Nephron (organoid): Measurements from ENCODE around the gene CUL2.
A peak's percentile ranks its signal among the peaks of the same experiment; 100 is the strongest.

Source experiments
- H3K27ac Mint-ChIP-seq, 3 experiments: 2 replicates each; pipeline ENCODE4 v1.8.0; 2020; ENCODE audit warnings: mixed read lengths in 3 of 3, mild to moderate bottlenecking in 2 of 3, moderate library complexity in 1 of 3
- H3K27me3 Mint-ChIP-seq: 2 replicates; pipeline ENCODE4 v1.8.0; 2021; ENCODE audit warnings: low read depth, mild to moderate bottlenecking, moderate library complexity, mixed read lengths
- H3K36me3 Mint-ChIP-seq: 2 replicates; pipeline ENCODE4 v1.8.0; 2020; ENCODE audit warnings: low read depth, mixed read lengths
- H3K4me1 Mint-ChIP-seq: 2 replicates; pipeline ENCODE4 v1.8.0; 2020; ENCODE audit warnings: mixed read lengths
- H3K4me3 Mint-ChIP-seq, 3 experiments: 2 replicates each; pipeline ENCODE4 v1.8.0; 2020; ENCODE audit warnings: mild to moderate bottlenecking in 3 of 3, mixed read lengths in 3 of 3, moderate library complexity in 2 of 3
- H3K9me3 Mint-ChIP-seq: 2 replicates; pipeline ENCODE4 v1.8.0; 2020; ENCODE audit warnings: mixed read lengths
- CTCF ChIP-seq, 3 experiments: fragments of 200-600 bp; sonication (generic); IDR thresholded peaks; one replicate each; pipeline ENCODE4 v1.5.0; 2021; ENCODE audit warnings: antibody characterized with exemption in 3 of 3; ENCODE audit not compliant: unreplicated experiment in 3 of 3

CUL2 gene

DNA sequence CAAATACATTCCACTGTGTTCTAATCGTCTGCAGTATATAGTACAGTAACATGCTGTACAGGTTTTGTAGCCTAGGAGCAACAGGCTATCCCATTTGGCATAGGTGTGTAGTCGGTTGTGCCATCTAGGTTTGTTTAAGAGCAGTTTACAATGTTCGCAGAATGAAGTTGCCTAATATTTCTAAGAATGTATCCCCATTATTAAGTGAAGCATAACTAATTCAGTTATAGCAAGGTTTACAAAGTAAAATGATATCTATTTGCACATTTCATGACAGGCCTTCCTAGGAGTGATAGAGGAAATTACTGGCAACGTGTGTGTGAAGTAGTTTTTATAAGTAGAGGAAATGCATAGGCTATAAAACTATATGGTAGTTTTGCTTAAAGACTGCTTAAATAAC is 40.5 kb upstream of the CUL2 start:
- TF ChIP-seq CTCF (IDR thresholded peaks at IDR 0.05; ENCODE audit: unreplicated experiment in 3 of 3), result no peak
- Mint-ChIP-seq H3K27ac (peak overlapping the region in 2 of 3 experiments; percentile 21 to 38), H3K27me3 (no peaks in the 10 kb centered on the region), H3K9me3 (no peaks in the 10 kb centered on the region), H3K4me3 (peak overlapping the region in 1 of 3 experiments; percentile 19), H3K36me3 (no peaks in the 10 kb centered on the region), H3K4me1 (peaks cover 32% of the 10 kb centered on the region)

DNA sequence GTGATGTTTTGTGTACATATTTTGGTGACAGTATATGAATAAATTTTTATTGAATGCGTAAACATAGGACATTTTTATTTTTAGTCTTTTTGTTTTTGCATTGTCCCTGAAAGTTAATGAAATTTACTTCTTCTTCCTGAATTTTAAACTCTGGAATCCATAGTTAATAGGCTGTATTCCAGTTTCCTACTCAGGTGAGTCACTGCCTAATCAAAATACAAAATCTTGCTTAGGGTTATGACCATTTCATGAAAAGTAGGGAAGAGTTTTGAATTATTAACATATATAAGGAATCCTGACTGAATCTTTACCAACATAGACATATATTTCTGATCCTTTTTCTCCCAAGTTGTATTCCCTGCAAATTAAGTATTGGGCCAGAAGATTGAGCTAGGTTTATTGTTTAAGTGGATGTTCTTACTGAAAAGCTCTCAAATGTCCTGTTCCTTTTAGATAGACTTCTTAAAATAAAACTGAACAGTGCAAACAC is 39.1 kb upstream of the CUL2 start:
- peak overlapping the region; percentile 88 to 98 (median 97) for H3K27ac Mint-ChIP-seq
- no peaks in the 10 kb centered on the region for H3K27me3 Mint-ChIP-seq
- no peak for TF ChIP-seq CTCF (IDR thresholded peaks at IDR 0.05; ENCODE audit: unreplicated experiment in 3 of 3)
- H3K4me1 Mint-ChIP-seq, result peaks cover 32% of the 10 kb centered on the region
- H3K36me3 Mint-ChIP-seq, result no peaks in the 10 kb centered on the region
- peak overlapping the region; percentile 91 to 96 (median 93) for H3K4me3 Mint-ChIP-seq
- H3K9me3 Mint-ChIP-seq, result no peaks in the 10 kb centered on the region

DNA sequence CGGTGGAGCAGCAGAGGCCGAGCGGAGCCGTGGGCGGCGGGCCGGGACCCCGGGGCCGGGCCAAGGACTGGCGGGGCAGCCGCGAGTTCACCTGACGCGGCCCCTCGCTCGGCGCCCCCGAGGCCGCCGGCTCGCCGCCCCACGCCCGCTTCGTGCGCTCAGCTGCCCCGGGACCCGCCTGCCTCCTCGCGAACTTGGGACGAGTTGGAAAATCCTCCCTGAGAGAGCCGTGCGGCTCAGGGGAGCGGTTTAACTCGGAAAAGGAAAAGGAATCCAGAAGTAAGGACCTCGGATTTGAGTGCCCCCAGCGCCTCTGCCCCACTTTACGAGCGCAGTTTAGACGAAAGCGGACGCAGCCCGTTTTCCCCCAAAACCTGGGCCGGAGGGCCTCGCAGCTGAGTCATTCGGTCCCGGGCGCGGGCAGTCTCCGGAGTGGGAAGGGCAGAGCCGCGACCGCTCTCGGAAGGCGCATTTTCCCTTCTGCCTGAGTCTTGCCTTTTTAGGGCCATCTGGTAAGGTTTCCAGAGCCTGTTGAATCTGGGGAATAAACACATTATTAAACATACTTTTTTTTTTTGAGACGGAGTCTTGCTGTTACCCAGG is 37.2 kb upstream of the CUL2 start:
- H3K27ac Mint-ChIP-seq, result peak overlapping the region; percentile 88 to 98 (median 97)

DNA sequence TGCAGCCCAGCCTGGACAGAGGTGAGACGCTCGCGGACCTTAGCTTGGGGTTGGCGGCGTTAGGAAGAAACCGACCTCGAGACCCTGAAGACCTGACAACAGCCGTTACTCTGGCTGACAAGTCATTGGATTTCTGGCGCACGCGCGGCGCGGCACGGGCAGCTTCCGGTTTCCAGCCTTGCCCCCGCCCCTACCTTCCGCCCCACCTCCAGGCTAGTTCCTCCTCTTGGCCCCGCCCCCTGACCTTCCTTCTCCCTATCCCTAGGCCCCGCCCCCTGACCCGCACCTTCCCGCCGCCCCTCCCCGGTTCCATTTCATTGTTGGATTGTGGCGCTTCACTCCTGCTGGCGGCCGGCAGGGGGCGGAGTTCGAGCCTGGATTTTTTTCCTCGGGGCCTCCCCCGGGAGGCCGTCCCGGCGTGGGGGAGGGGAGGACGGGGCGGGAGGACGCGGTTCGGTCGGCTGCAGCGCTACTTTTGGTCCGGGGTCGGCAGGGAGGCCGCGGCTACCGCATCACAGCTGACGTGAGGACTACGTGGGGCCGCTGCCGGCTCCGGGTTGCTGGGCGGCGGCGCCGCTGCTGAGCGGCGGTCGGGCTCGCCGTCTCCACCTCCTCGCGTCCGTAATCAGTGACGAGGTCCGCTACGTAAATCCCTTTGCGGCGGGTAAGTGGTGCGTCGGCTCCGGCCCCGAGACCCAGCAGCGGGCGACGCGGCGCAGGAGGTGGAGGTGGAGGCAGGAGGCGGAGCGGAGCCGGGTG is 36.6 kb upstream of the CUL2 start, which contains the start of gene CREM:
CREM (plus strand) TSS at position 317 of the 759 bp plus-strand sequence. CDS start 10,990 bp downstream, outside the sequence.
- H3K27me3 Mint-ChIP-seq, result no peaks in the 10 kb centered on the region
- peak within 1 kb of the TSS; percentile 93 to 96 (median 94) for H3K4me3 Mint-ChIP-seq
- peaks cover 26% of the 10 kb centered on the region for H3K4me1 Mint-ChIP-seq
- H3K9me3 Mint-ChIP-seq, result no peaks in the 10 kb centered on the region
- no peaks in the 10 kb centered on the region for H3K36me3 Mint-ChIP-seq
- peak within 1 kb of the TSS; percentile 88 to 98 (median 97) for H3K27ac Mint-ChIP-seq
- peak; percentile 87 to 96 (median 91) for TF ChIP-seq CTCF (IDR thresholded peaks at IDR 0.05; ENCODE audit: unreplicated experiment in 3 of 3)

More for the DNA sequence above, 37.2 kb upstream of the CUL2 start:
- H3K36me3 Mint-ChIP-seq, result no peaks in the 10 kb centered on the region
- no peak for TF ChIP-seq CTCF (IDR thresholded peaks at IDR 0.05; ENCODE audit: unreplicated experiment in 3 of 3)
- H3K27me3 Mint-ChIP-seq, result no peaks in the 10 kb centered on the region
- H3K4me3 Mint-ChIP-seq, result peak overlapping the region; percentile 93 to 96 (median 94)
- peaks cover 26% of the 10 kb centered on the region for H3K4me1 Mint-ChIP-seq
- no peaks in the 10 kb centered on the region for H3K9me3 Mint-ChIP-seq

DNA sequence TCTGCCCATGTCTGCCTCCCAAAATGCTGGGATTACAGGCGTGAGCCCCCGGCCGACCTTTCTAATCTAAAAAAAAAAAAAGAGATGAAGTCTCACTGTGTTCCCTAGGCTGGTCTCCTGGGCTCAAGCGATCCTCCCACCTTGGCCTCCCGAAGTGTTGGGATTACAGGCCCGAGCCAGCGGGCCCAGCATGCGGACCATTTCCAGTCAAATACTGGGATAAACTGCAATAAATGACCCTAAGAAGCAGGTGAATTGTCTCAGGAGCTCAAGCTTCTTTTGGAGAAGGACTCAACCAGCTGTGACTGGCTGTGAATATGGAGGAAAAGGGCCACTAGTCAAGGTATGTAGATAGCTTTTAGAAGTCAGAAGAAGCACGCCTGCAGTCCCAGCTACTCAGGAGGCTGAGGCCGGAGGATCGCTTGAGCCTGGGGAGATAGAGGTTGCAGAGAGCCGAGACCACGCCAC is 36.0 kb upstream of the CUL2 start:
- H3K36me3 Mint-ChIP-seq, result no peaks in the 10 kb centered on the region
- peak overlapping the region; percentile 88 to 98 (median 97) for H3K27ac Mint-ChIP-seq
- peak overlapping the region; percentile 93 to 96 (median 94) for H3K4me3 Mint-ChIP-seq
- no peaks in the 10 kb centered on the region for H3K9me3 Mint-ChIP-seq
- no peak for TF ChIP-seq CTCF (IDR thresholded peaks at IDR 0.05; ENCODE audit: unreplicated experiment in 3 of 3)
- no peaks in the 10 kb centered on the region for H3K27me3 Mint-ChIP-seq
- H3K4me1 Mint-ChIP-seq, result peaks cover 25% of the 10 kb centered on the region
